HG03469 (cell line): ENCODE results near the gene AREL1.

Experiments
- ATAC-seq: cut with Tn5 transposase; IDR thresholded peaks from one replicate; pipeline ENCODE4 v1.9.1; 2021; ENCODE audit warnings: mild to moderate bottlenecking, moderate library complexity, moderate number of reproducible peaks; ENCODE audit not compliant: unreplicated experiment

Gene AREL1

DNA sequence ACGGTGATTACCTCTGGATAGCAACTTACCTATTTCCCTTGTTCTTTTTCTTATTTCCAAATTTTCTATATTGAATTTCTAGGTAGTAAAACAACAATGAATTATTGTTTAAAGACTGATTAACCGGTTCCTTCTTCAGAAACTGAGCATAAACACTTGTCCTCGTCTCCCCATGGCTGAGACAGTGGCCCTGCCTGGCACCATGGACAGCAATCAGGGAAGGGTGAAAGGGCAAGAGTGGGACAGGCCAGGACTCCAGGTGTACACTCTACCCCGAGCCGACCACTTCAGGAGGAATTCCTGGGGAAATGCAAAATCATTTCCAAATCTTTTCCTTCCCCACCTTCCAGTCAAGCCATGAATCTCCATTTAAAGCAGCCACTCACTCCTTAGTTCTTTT lies 52.0 kb downstream of the AREL1 start:
- ATAC-seq = no peak

DNA sequence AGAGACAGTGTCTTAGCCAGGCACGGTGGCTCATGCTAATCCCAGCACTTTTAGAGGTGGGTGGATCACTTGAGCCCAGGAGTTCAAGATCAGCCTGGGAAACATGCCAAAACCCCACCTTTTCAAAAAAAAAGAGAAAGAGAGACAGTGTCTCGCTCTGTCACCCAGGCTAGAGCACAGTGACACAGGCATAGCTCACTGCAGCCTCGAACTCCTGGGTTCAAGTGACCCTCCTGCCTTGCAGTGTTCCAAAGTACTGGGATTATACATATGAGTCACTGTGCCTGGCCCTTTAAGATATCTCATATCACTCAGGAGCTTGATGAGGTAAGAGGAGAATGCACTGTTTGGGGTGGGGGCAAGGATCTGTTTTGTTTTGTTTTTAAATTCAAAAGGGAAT lies 52.7 kb downstream of the AREL1 start:
- ATAC-seq = no peak

GRCh38 chr14:74658535-74659131 lies 54.2 kb downstream of the AREL1 start:
- ATAC-seq = no peak

DNA sequence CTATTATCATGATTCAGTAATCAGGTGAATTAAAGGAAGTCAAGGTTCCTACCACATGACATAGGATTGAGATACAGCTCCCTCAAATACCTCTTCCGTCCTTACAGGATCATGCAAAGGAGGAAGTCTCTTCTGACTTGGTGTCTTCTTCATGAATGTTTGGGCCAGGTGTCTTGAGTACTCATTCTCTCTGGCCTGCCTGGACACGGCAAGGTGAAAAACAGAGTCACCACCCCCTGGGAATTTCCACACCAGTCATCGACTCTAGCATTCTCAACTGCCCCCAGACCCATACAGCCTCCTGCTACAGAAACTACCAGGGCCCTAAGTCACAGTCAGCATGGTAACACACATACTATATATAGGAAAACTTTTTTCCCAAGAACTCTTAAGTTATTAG lies 55.9 kb downstream of the AREL1 start:
- no peak for ATAC-seq

DNA sequence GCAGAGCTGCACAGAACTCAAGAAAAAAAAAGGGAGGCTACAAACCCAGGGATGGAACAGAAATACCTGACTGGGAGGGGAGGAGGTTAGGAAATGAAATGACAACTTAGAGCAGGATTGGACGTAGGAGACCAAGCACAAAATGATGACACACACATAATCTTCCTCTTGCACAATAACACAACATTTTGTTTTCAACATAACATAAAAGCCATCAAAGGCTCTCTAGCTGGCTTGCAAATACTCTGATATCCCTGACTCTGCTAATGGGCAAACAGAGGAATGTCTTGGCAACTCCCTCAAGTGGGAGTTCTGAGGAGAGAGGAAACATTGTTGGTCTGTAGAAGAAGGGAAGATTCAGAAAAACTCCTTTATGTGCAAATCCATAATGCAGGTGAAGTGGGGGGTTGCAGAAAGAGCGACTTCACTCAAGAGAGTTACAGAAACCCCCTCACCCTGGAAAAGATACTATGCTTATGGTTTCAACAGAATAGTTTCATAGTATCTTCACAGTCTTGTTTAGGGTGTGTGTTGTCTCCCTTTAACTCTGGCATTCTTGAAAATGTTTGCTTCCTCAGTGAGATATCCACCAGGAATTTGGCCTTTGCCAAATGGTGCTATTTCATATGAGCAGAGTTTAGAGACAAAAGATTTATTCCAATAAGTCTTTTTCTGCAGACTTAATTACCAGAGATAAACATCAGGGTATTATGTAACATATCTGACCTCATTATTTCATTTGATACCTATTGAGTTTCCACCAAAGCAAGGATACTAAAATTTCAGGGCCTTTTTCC lies 57.1 kb downstream of the AREL1 start:
- no peak for ATAC-seq

GRCh38 chr14:74654931-74655330 lies 57.9 kb downstream of the AREL1 start:
- ATAC-seq = no peak

DNA sequence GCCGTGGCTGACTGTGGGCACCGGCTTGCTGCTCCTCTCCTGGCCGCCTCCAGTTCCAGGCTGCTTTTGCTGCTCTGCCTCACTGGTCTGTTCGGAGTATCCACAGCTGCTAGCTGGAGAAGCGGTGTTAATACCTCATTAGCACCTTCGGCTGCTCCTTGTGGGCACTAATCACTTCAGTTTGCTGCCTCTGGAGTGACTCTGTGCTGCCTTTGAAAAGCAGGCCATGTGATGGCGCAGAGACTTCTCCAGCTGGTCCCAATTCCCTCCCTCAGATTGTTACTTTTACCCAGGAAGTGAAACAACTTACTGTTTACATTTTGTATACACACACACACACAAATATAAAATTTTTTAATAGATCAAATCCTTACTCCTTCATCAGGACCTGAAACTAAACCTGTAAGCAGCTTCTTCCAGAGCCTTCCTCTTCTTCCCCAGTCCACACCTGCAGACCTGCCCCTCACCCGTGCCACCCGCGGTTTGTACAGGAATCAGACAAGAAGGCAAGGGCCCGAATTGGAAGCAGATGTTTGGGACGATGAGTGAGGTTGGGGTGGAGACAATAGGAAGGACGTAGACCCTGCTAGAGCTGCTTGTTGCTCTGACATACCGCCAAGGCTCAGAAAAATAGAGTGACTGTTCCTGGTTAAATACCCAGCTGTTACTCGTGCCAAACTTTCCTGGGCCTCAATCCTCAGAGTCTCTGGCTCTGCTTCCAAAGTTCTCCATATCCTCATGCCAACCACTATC lies 59.3 kb downstream of the AREL1 start:
- no peak for ATAC-seq

GRCh38 chr14:74652541-74652940 lies 60.3 kb downstream of the AREL1 start:
- no peak for ATAC-seq

DNA sequence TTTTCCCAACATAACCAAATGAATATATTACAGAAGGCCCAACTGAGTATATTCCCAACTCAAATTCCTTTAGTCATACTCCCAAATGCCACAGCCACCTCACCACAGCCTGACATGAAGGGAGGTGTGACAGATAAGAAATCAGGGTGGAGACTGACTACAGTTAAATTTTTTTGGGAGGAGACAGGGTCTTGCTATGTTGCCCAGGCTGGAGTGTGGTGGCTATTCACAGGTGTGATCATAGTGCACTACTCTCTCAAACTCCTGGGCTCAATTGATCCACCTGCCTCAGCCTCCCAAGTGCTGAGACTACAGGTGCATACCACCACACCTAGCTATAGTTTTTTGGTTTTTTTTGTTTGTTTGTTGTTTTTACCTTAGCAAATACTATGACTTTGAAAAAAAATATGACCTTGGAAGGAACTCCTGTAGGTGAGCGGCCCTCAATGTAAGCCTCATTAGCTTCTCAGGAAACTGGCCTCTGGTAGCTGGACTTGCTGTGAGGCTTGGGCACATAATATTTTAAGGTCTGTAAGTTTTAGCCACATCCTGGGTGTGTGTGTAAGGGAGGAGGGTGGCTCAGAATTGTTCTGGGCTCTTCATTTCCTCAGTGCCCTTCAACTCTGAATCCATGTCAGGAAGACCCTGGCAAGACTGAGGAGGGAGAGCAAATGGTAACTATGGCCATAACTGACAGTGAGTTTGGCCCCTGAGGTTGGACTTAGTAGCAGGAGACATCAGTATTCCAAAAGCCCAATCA lies 61.8 kb downstream of the AREL1 start:
- no peak for ATAC-seq

DNA sequence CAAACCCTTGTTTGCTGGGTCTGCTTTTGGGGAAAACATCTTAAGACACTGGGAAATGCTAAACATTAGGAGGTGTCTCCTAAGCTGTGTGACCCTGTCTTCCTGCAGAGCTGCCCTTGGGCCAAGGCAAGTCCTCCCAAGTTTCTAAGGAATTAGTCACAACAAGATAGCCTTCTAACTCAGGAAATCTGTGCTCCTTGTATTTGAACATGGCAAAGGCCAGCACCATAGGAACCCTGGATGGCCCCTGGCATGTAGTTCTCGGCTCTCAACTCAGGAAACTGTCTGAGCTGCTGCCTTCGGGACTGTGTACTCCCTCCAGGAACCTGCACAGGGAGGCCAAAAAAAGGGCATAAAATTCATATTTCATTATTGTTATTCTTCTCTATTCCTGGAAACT lies 63.2 kb downstream of the AREL1 start:
- ATAC-seq = no peak

DNA sequence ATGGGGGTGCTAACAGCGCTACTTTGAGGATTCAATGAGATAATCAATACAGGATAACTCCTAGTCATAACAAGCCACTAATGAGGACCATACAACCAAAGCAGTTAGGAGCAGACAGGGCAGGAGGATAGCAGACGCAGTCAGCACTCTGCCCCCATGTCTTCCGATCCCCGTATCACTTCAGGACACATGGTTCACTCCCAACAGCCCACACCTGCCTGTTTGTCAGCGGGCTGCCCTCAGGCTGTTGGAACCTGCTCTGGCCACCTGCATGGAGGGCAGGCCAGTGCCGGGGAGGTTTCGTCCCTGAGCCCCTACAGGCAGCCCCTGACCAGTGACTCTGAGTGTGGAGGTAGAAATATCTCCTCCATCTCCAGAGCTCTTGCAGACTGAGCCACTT lies 63.7 kb downstream of the AREL1 start:
- ATAC-seq = no peak

DNA sequence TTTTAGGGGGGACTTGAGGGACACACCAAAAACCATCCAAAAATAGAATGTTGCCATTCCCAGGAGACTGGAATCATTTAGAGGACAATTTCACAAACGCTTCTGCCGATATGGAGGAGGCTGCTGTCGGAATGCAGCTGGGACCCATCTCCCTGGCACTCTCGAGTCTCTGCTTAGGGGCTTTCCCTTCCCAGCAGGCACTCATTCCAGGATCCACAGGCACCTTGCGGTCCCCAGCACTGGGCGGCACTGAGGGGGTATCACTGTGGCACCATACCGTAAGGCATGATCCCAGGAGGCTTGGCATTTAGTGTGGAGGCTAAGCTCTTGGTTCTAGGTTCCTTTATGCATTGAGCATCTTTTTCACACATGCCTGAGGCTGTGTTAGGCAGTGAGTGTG lies 64.3 kb downstream of the AREL1 start:
- no peak for ATAC-seq

- no peak for ATAC-seq
These were observed 65.0 kb downstream of the AREL1 start for GRCh38 chr14:74647678-74648461.

- no peak for ATAC-seq
These were observed 65.7 kb downstream of the AREL1 start for GRCh38 chr14:74647061-74647677.

GRCh38 chr14:74645756-74646470 lies 67.0 kb downstream of the AREL1 start:
- ATAC-seq = no peak

DNA sequence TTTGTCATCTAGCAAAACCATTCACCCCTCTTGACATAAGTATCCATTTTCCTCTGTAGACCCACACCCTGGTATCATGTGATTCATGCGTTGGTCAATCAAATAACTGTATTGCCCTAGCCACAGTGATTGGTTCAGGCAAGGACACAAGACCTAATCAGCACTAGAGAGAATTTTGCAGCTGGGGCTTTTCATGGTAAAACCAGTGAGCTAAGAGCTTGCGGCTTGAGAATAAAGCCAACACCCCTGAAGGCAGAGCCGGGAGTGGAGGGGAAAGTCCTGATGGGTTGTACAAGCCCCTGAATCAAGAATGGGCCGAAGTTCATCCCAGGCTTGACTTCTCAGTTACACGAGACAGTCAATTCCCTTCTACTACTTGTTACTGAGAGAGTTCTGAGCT lies 67.6 kb downstream of the AREL1 start:
- no peak for ATAC-seq

DNA sequence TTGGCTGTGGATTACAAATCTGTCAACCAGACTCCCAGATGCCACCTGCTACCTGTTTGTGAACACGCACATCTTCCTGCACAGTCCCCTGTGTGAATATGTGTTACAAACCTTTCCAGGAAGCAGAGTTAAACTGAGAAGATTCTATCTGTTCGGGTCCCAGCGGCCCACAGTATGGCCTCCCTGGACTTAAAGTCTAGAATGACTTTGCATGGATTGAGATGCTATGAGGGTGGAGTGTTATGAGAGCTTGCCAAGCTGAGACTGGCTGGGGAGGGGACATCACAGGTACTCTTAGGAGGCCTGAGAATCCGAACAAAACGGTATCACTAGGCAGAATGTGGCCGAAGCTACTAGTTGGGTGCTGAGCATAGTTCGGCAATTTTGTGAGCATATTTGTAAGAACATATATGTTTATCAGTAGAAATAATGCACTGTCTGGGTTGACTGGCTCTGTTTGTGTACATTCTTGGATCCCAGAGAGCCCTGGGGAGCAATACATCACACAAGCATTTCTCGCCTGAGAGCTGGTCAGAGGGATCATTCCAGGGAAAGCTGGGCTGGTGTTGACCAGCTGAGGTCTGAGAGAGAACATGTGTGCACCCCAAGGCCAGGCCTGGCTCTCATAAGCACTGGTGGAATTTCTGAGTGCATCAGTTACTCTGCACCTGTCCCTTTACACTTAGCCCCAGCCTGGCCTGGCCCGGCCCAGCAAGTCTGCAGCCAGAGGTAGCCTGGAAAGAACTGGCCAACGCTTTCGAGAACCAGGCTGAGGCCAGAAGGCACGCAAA lies 71.1 kb downstream of the AREL1 start:
- ATAC-seq = no peak

- no peak for ATAC-seq
These were observed 73.9 kb downstream of the AREL1 start for GRCh38 chr14:74638966-74639365.

DNA sequence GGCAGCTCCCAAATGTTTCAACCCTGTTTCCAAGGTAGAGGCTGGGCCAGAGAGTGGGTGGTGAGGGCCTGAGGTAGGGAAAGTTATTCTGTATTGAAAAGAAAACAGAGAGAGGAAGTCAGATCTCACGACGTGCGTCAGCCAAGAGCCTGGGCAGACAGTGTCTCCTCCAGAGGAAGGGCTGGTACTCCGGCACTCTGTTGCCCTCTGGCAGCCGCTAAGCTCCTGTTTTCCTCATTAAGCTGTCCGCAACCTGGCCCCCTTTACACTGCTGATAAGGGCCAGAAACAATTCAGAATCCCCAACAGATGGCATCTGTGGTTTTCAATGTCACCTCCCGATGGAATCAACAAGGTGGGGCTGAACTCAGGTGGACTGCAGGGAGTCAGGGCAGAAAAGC lies 74.8 kb downstream of the AREL1 start:
- ATAC-seq = no peak
